Dendritic cell treated with granulocyte-macrophage colony-stimulating factor and Interleukin-4, amounts not matched to agents 40 ng/mL and 50 ng/mL, for 4 days (primary cell): ENCODE results near the gene PRR36.
"Not testable (repeated sequence)": the region's sequence is repeated elsewhere in the genome, so short reads cannot be mapped to it uniquely, and the experiment has no call there.

Experiments
- H3K27ac Mint-ChIP-seq: one replicate; pipeline ENCODE4 v1.8.0; 2022; ENCODE audit warnings: mild to moderate bottlenecking, mixed read lengths
- H3K27me3 Mint-ChIP-seq: one replicate; pipeline ENCODE4 v1.8.0; 2022; ENCODE audit warnings: mild to moderate bottlenecking, mixed read lengths
- H3K36me3 Mint-ChIP-seq: one replicate; pipeline ENCODE4 v1.8.0; 2022; ENCODE audit warnings: low read depth, mixed read lengths
- H3K4me1 Mint-ChIP-seq: one replicate; pipeline ENCODE4 v1.8.0; 2022; ENCODE audit warnings: low read depth, mixed read lengths
- H3K4me3 Mint-ChIP-seq: one replicate; pipeline ENCODE4 v1.8.0; 2022; ENCODE audit warnings: mild to moderate bottlenecking, moderate library complexity, mixed read lengths
- H3K9me3 Mint-ChIP-seq: one replicate; pipeline ENCODE4 v1.8.0; 2022; ENCODE audit warnings: mixed read lengths
- intact Hi-C: fragments of 100-400 bp; cut with micrococcal nuclease; formaldehyde crosslinking; loops from one replicate; pipeline ENCODE4 v1.15.0; 2022

Gene PRR36

GRCh38 chr19:7897292-7897691, 23.1 kb upstream of the PRR36 start:
- Mint-ChIP-seq H3K36me3 (no peaks in the 10 kb centered on the region), H3K27ac (no peak overlapping the region), H3K4me1 (peaks cover under 1% of the 10 kb centered on the region), H3K9me3 (no peaks in the 10 kb centered on the region), H3K27me3 (peaks cover 46% of the 10 kb centered on the region), H3K4me3 (no peak overlapping the region)
- intact Hi-C loops, result no loop called here

- no peak overlapping the region for H3K27ac Mint-ChIP-seq
- H3K9me3 Mint-ChIP-seq, result no peaks in the 10 kb centered on the region
- H3K27me3 Mint-ChIP-seq, result peaks cover 61% of the 10 kb centered on the region
- H3K4me3 Mint-ChIP-seq, result no peak overlapping the region
- H3K36me3 Mint-ChIP-seq, result no peaks in the 10 kb centered on the region
- intact Hi-C loops, result no loop called here
- H3K4me1 Mint-ChIP-seq, result no peaks in the 10 kb centered on the region
These were observed 21.4 kb upstream of the PRR36 start for GRCh38 chr19:7895565-7895964.

GRCh38 chr19:7894612-7895309, 20.6 kb upstream of the PRR36 start:
- Mint-ChIP-seq H3K27me3 (peaks cover 63% of the 10 kb centered on the region), H3K4me1 (no peaks in the 10 kb centered on the region), H3K27ac (no peak overlapping the region), H3K9me3 (no peaks in the 10 kb centered on the region), H3K36me3 (no peaks in the 10 kb centered on the region), H3K4me3 (no peak overlapping the region)
- intact Hi-C loops, result no loop called here

- not testable (repeated sequence) for H3K36me3 Mint-ChIP-seq
These were observed 19.3 kb upstream of the PRR36 start for GRCh38 chr19:7893362-7894101.

GRCh38 chr19:7888826-7889217, 14.6 kb upstream of the PRR36 start:
- peaks cover 81% of the 10 kb centered on the region for H3K27me3 Mint-ChIP-seq
- H3K4me3 Mint-ChIP-seq, result no peak overlapping the region

More at GRCh38 chr19:7893362-7894101, 19.3 kb upstream of the PRR36 start:
- H3K27ac Mint-ChIP-seq, H3K4me1 Mint-ChIP-seq, H3K9me3 Mint-ChIP-seq, H3K4me3 Mint-ChIP-seq, intact Hi-C loops: not testable (repeated sequence)
- peaks cover 71% of the 10 kb centered on the region for H3K27me3 Mint-ChIP-seq

GRCh38 chr19:7888145-7888825, 14.1 kb upstream of the PRR36 start, which contains the start of gene LRRC8E:
Gene LRRC8E, plus strand, starts transcription at chr19:7888510. Its CDS starts 7,094 bp downstream, at chr19:7895604.
- Mint-ChIP-seq H3K4me1 (peaks cover 8% of the 10 kb centered on the region), H3K4me3 (no peak within 1 kb of the TSS), H3K36me3 (no peaks in the 10 kb centered on the region), H3K27ac (no peak within 1 kb of the TSS), H3K27me3 (peaks cover 77% of the 10 kb centered on the region), H3K9me3 (no peaks in the 10 kb centered on the region)
- intact Hi-C loops, result no loop called here

More at GRCh38 chr19:7888826-7889217, 14.6 kb upstream of the PRR36 start:
- intact Hi-C loops, result no loop called here
- no peaks in the 10 kb centered on the region for H3K36me3 Mint-ChIP-seq
- H3K27ac Mint-ChIP-seq, result no peak overlapping the region
- H3K9me3 Mint-ChIP-seq, result no peaks in the 10 kb centered on the region
- H3K4me1 Mint-ChIP-seq, result peaks cover 6% of the 10 kb centered on the region

- H3K27ac Mint-ChIP-seq, result no peak overlapping the region
- H3K4me3 Mint-ChIP-seq, result no peak overlapping the region
- H3K4me1 Mint-ChIP-seq, result peaks cover 8% of the 10 kb centered on the region
- intact Hi-C loops, result no loop called here
- H3K27me3 Mint-ChIP-seq, result peaks cover 72% of the 10 kb centered on the region
- no peaks in the 10 kb centered on the region for H3K36me3 Mint-ChIP-seq
- H3K9me3 Mint-ChIP-seq, result no peaks in the 10 kb centered on the region
These were observed 13.4 kb upstream of the PRR36 start for GRCh38 chr19:7887408-7888144.

GRCh38 chr19:7885818-7886217, 11.6 kb upstream of the PRR36 start:
- Mint-ChIP-seq H3K27me3 (peaks cover 66% of the 10 kb centered on the region), H3K4me3 (no peak overlapping the region), H3K4me1 (peaks cover 8% of the 10 kb centered on the region), H3K9me3 (no peaks in the 10 kb centered on the region), H3K27ac (no peak overlapping the region), H3K36me3 (no peaks in the 10 kb centered on the region)
- intact Hi-C loops, result no loop called here

- Mint-ChIP-seq H3K4me3 (no peak overlapping the region), H3K27me3 (peaks cover 48% of the 10 kb centered on the region), H3K27ac (no peak overlapping the region), H3K4me1 (peaks cover 8% of the 10 kb centered on the region), H3K36me3 (no peaks in the 10 kb centered on the region), H3K9me3 (no peaks in the 10 kb centered on the region)
- intact Hi-C loops, result no loop called here
These were observed 9.8 kb upstream of the PRR36 start for GRCh38 chr19:7883796-7884570.

GRCh38 chr19:7883105-7883504, 8.9 kb upstream of the PRR36 start:
- no peak overlapping the region for H3K27ac Mint-ChIP-seq
- H3K4me3 Mint-ChIP-seq, result no peak overlapping the region
- no peaks in the 10 kb centered on the region for H3K36me3 Mint-ChIP-seq
- intact Hi-C loops, result no loop called here
- peaks cover 39% of the 10 kb centered on the region for H3K27me3 Mint-ChIP-seq
- H3K4me1 Mint-ChIP-seq, result peaks cover 8% of the 10 kb centered on the region
- H3K9me3 Mint-ChIP-seq, result no peaks in the 10 kb centered on the region

GRCh38 chr19:7881910-7882309, 7.7 kb upstream of the PRR36 start:
- intact Hi-C loops, result no loop called here
- H3K27ac Mint-ChIP-seq, result no peak overlapping the region
- peaks cover 36% of the 10 kb centered on the region for H3K27me3 Mint-ChIP-seq
- H3K36me3 Mint-ChIP-seq, result no peaks in the 10 kb centered on the region
- H3K4me1 Mint-ChIP-seq, result peaks cover 8% of the 10 kb centered on the region
- H3K9me3 Mint-ChIP-seq, result no peaks in the 10 kb centered on the region
- no peak overlapping the region for H3K4me3 Mint-ChIP-seq

- H3K9me3 Mint-ChIP-seq, result no peaks in the 10 kb centered on the region
- intact Hi-C loops, result no loop called here
- no peaks in the 10 kb centered on the region for H3K36me3 Mint-ChIP-seq
- H3K27me3 Mint-ChIP-seq, result peaks cover 40% of the 10 kb centered on the region
- H3K27ac Mint-ChIP-seq, result no peak overlapping the region
- H3K4me3 Mint-ChIP-seq, result no peak overlapping the region
- H3K4me1 Mint-ChIP-seq, result peaks cover 8% of the 10 kb centered on the region
These were observed 5.6 kb upstream of the PRR36 start for GRCh38 chr19:7879836-7880235.

GRCh38 chr19:7879111-7879807, 5.1 kb upstream of the PRR36 start:
- peaks cover 42% of the 10 kb centered on the region for H3K27me3 Mint-ChIP-seq
- peaks cover 12% of the 10 kb centered on the region for H3K4me1 Mint-ChIP-seq
- intact Hi-C loops, result no loop called here
- H3K4me3 Mint-ChIP-seq, result no peak overlapping the region
- H3K27ac Mint-ChIP-seq, result no peak overlapping the region
- no peaks in the 10 kb centered on the region for H3K36me3 Mint-ChIP-seq
- no peaks in the 10 kb centered on the region for H3K9me3 Mint-ChIP-seq
